DOHH2 (cell line): ENCODE data around the gene ZNF266.

Experiments
- EZH2phosphoT487 ChIP-seq: fragments of 200-600 bp; sonication (generic); IDR thresholded peaks from 2 replicates; pipeline ENCODE4 v1.6.1; 2017; ENCODE audit warnings: borderline replicate concordance, mild to moderate bottlenecking, antibody characterized with exemption, low read length, moderate library complexity, mixed read lengths
- TF ChIP-seq, protein P1 (sequence below): fragments of 200-600 bp; sonication (generic); IDR thresholded peaks from one replicate; pipeline ENCODE4 v1.5.1; 2014; ENCODE audit warnings: antibody characterized with exemption, mild to moderate bottlenecking, low read depth, low read length; ENCODE audit not compliant: poor library complexity, severe bottlenecking

DNA sequence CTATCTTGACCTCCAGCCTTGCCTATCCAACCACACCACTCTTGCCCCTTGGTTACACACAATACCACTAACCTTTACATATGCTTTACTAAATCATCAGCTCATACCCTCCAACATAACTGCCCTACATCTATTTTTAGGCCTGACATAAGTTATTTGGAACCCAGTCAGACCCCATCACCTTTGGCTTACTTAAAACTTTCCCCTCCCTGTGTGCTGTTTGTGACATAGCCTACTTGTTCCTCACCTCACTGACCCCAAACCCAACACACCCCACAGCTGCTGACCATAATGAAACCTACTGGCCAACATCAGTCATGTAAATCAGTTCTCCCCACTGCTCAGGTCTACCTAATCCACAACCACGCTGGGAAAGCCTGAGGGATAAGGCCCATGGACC lies 4.9 kb downstream of the ZNF266 start:
- TF ChIP-seq, protein P1, sequence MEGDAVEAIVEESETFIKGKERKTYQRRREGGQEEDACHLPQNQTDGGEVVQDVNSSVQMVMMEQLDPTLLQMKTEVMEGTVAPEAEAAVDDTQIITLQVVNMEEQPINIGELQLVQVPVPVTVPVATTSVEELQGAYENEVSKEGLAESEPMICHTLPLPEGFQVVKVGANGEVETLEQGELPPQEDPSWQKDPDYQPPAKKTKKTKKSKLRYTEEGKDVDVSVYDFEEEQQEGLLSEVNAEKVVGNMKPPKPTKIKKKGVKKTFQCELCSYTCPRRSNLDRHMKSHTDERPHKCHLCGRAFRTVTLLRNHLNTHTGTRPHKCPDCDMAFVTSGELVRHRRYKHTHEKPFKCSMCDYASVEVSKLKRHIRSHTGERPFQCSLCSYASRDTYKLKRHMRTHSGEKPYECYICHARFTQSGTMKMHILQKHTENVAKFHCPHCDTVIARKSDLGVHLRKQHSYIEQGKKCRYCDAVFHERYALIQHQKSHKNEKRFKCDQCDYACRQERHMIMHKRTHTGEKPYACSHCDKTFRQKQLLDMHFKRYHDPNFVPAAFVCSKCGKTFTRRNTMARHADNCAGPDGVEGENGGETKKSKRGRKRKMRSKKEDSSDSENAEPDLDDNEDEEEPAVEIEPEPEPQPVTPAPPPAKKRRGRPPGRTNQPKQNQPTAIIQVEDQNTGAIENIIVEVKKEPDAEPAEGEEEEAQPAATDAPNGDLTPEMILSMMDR: no peak
- TF ChIP-seq EZH2phosphoT487: no peak
